HFF-Myc (cell line): ENCODE results near the gene BARX2.

ENCODE experiments used
- DNase-seq: peaks from one replicate; pipeline ENCODE4 v3.0.0-alpha.2; 2011; ENCODE audit warnings: low read depth; ENCODE audit errors: extremely low read depth
- H3K4me3 ChIP-seq: replicated peaks from 2 replicates; pipeline ENCODE4 v1.5.1; 2011; ENCODE audit warnings: low read depth, mild to moderate bottlenecking, control low read depth, low read length
- CTCF ChIP-seq: IDR thresholded peaks from 2 replicates; pipeline ENCODE4 v1.5.1; 2012; ENCODE audit warnings: mild to moderate bottlenecking, low read depth, low read length, control low read depth; ENCODE audit errors: missing control alignments

The BARX2 gene

GRCh38 chr11:129366737-129367597, 8.7 kb upstream of the BARX2 start:
- TF ChIP-seq CTCF, result no peak
- H3K4me3 ChIP-seq, result no peak overlapping the region
- no peak for DNase-seq

DNA sequence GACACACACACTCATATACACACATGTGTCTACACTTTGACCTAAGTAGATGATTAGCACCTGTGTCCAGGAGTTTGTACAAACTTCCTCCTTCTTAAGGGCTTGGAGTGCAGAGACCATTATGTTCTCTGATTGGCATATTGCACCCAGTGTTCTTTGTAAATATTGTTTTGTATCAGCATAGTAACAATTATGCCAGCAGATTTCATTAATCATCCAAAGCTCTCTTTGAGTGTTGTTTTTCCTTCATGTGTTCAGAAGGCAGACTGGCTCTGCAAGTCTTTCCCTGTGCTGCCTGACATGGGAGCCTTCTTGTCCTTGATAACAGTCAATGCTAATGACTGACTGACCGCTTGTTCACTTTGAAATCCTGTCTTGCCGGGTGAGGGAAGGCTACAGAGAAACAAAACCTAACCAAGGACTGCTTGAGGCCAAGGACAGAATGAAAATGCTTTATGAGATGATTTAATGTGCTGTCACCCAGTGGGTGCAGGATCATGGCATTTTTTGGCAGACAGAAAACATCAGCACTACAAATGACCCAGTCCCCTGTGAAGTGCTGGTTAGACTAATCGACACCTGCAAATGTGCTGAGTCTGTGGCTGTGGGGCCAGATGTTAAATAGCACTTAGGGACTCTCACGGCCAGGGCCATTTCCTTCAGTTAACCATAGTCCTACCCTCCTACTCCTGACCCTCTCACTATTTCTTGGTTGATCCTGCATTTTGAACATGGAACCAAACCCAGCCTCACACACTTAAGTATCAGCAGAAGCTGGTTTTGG, 6.6 kb upstream of the BARX2 start:
- TF ChIP-seq CTCF, result no peak
- no peak for DNase-seq
- H3K4me3 ChIP-seq, result no peak overlapping the region

GRCh38 chr11:129370715-129371114, 4.9 kb upstream of the BARX2 start:
- no peak for DNase-seq
- no peak for TF ChIP-seq CTCF
- H3K4me3 ChIP-seq, result no peak overlapping the region

- no peak for DNase-seq
- no peak overlapping the region for H3K4me3 ChIP-seq
- TF ChIP-seq CTCF, result no peak
Observed at GRCh38 chr11:129372609-129373488, 2.8 kb upstream of the BARX2 start.

GRCh38 chr11:129373489-129373953, 2.1 kb upstream of the BARX2 start:
- no peak for TF ChIP-seq CTCF
- no peak overlapping the region for H3K4me3 ChIP-seq
- no peak for DNase-seq

- H3K4me3 ChIP-seq, result no peak overlapping the region
- no peak for DNase-seq
- TF ChIP-seq CTCF, result no peak
Observed at GRCh38 chr11:129374081-129374992, 1.3 kb upstream of the BARX2 start.
